C4-2B (cell line): Measurements from ENCODE around the gene FLAD1.
"Not testable (repeated sequence)": the region's sequence is repeated elsewhere in the genome, so short reads cannot be mapped to it uniquely, and the experiment has no call there.

Experiments used
- H3K27ac ChIP-seq: fragments of 450-650 bp; 2 replicates; pipeline ENCODE4 v1.5.1; 2017
- ZFX ChIP-seq: fragments of 450-650 bp; IDR thresholded peaks from 2 replicates; pipeline ENCODE4 v1.6.1; 2017
- TF ChIP-seq, protein P1 (sequence below): fragments of 450-650 bp; conservative IDR thresholded peaks from 2 replicates; pipeline ENCODE4 v1.5.1; 2017; ENCODE audit warnings: mild to moderate bottlenecking

FLAD1 gene

GRCh38 chr1:154974808-154975408 lies 8.2 kb upstream of the FLAD1 start:
- no peak for TF ChIP-seq ZFX
- TF ChIP-seq, protein P1, sequence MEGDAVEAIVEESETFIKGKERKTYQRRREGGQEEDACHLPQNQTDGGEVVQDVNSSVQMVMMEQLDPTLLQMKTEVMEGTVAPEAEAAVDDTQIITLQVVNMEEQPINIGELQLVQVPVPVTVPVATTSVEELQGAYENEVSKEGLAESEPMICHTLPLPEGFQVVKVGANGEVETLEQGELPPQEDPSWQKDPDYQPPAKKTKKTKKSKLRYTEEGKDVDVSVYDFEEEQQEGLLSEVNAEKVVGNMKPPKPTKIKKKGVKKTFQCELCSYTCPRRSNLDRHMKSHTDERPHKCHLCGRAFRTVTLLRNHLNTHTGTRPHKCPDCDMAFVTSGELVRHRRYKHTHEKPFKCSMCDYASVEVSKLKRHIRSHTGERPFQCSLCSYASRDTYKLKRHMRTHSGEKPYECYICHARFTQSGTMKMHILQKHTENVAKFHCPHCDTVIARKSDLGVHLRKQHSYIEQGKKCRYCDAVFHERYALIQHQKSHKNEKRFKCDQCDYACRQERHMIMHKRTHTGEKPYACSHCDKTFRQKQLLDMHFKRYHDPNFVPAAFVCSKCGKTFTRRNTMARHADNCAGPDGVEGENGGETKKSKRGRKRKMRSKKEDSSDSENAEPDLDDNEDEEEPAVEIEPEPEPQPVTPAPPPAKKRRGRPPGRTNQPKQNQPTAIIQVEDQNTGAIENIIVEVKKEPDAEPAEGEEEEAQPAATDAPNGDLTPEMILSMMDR, result no peak
- H3K27ac ChIP-seq, result peak overlapping the region; percentile 84

DNA sequence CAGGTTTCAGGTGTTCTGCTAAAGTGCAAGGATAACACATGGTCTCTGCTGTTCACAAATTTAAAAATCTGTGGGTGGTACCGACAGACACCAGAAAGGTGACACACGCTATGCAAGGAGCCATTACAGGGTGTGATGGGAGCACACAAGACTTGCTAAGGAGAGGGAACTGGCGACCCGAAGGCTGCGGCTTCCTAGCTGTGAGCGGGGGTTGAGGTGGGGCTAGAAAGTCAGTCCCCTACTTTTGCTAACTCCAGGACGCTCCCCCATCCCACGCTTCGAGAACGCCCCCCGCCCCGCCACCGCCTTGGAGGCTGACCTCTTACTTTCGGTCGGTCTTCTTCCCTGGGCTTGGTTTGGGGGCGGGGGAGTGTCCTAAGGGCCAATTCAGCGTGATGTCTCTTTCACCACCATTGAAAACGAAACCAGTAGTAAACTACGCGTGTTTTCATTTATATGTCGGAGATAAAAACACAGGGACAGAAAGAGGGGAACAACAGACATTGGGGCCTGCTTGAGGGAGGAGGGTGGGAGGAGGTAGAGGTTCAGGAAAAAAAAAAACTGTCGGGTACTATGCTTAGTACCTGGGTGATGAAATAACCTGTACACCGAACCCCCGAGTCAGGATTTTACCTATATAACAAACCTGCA lies 7.6 kb upstream of the FLAD1 start:
- H3K27ac ChIP-seq, result peak overlapping the region; percentile 84
- TF ChIP-seq ZFX, result no peak
- TF ChIP-seq, protein P1, result no peak

- H3K27ac ChIP-seq, result not testable (repeated sequence)
Measured at GRCh38 chr1:154977762-154978161, 5.4 kb upstream of the FLAD1 start.

- no peak for TF ChIP-seq ZFX
- TF ChIP-seq, protein P1, result no peak
- H3K27ac ChIP-seq, result no peak overlapping the region
Measured at GRCh38 chr1:154978360-154978759, 4.8 kb upstream of the FLAD1 start.

DNA sequence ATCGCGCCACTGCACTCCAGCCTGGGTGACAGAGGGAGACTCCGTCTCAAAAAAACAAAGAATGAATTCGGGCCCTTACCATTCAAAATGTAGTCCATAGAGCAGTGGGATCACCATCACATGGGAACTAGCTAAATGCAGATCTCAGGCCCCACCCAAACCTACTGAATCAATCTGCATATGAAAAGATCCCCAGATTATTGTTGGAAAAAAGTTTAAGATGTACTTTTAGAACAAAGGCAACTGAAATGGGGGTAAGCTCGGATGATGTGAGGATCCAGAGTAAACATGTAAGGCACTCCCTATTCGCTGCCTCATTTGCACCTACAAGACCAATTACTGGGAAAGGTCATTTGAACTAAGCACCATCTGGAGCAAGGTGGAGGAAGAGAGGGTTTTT lies 803 bp upstream of the FLAD1 start:
- H3K27ac ChIP-seq, result peak overlapping the region; percentile 82
- TF ChIP-seq, protein P1, result no peak
- no peak for TF ChIP-seq ZFX

DNA sequence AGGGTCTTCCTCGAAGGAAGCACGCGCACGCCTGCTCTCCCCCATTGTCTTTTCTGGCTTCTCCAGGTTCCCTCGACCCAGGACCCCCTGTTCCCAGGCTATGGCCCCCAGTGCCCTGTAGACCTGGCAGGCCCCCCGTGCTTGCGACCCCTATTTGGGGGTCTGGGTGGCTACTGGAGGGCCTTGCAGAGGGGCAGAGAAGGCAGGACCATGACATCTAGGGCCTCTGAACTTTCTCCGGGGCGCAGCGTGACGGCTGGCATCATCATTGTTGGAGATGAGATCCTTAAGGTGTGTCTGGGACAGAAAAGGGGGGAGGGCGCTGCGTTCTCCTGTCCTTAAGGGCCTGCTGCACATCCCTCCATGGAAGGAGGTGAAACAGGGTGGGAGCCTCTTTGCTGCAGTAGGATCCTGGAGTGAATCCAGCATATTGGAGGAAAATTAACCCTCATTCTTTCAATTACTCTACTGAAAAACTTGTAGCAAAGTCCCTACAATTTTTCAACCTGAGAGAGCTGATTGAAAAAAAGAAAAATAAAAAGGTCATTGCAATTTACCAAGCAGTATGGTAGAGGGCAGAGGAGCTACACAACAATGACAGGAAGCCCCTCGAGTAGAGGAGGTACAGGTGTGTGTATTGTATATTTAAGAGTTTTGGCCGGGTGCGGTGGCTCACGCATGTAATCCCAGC lies 777 bp downstream of the FLAD1 start:
- peak overlapping the region; percentile 82 for H3K27ac ChIP-seq
- TF ChIP-seq, protein P1, result no peak

DNA sequence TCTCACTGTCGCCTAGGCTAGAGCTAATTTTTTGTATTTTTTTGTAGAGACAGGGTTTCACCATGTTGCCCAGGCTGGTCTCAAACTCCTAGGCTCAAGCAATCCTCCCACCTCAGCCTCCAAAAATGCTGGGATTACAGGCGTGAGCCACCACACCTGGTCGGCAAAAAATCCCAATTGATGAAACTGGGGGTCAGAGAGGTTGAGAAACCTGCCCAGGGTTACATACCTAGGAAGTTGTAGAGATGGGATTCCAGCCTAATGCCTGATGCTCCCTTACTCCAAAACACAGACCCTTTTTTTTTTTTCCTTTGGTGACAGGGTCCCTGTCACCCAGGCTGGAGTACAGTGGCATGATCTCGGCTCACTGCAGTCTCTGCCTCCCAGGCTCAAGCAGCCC lies 3.6 kb downstream of the FLAD1 start:
- H3K27ac ChIP-seq, result not testable (repeated sequence)

GRCh38 chr1:154987326-154987725 lies 4.2 kb downstream of the FLAD1 start:
- H3K27ac ChIP-seq, result no peak overlapping the region
- TF ChIP-seq, protein P1, result no peak
- TF ChIP-seq ZFX, result no peak
